GM03348 (cell line): ENCODE results near the gene RORB.
A peak's percentile ranks its signal among the peaks of the same experiment; 100 is the strongest.

Experiments
- DNase-seq: peaks from one replicate; pipeline ENCODE4 v3.0.0; 2012; ENCODE audit warnings: low spot score

RORB gene

DNA sequence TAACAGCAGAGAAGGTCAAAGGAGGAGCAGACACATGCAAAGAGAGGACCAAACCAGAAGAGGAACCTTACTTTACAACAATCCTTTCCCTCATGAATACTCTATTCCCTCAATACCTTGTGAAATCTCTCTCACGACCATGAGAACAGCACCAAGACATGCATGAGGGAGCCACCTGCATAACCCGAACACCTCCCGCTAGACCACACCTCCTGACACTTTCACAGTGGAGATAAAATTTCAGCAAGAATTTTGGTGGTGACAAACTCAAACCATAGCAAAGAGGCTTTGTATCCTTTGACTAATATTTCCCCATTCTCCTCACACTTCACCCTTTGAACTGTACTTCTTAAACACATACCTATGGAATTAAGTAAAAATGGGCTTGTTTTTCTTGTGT, 101.7 kb downstream of the RORB start:
- no peak for DNase-seq

DNA sequence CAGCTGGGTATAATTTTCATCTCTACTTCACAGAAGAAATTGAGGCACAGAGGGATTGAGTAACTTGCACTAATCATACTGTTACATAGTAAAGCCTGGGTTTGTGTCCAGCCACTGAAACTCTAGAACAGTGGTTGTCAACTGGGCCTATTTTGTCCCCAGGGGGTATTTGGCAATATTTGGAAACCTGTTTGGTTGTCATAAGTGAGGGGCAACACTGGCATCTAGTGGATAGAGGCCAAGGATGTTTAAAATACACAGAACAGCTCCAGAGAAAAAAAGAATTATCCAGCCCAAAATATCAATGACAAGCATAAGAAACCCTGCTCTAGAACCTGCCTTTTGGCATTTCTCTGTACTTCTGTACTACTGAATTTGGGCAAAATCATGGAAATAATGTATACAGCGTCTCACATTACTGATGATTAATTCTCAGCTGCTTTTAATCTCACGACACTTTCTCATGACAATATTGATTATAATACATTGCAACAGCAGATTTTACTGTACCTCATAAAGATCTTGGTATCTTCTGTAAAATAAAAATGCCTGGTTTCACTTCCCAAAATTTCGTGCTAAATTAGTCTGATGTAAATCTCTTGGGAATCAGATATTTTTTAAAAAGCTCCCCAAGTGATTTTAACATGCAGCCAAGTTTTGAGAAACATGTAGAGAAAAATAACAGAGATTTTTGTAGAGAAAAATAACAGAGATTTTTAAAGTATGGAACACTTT, 112.7 kb downstream of the RORB start:
- DNase-seq = no peak

DNA sequence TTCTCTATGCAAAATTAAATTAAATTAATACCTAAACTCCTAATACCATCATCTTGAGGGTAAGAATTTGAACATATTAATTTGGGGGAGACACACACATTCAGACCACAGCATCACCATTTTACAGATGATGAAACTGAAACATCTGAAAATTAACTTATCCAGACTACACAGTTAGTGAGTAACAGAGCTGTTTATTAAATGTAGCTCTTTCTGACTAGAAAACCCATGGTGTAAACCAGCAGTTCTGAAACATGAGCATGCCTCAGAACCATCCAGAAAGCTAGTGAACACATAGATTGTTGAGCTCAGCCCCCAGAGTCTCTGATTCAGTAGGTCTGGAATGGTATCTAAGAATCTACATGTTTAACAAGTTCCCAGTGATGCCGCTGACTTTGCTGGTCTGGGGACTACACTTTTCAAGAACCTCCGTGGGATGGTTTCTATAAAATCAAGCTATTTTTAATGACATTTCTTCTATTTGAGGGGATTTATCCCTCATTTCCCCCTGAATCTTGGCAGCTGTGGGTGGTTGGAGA, 113.5 kb downstream of the RORB start:
- no peak for DNase-seq

DNA sequence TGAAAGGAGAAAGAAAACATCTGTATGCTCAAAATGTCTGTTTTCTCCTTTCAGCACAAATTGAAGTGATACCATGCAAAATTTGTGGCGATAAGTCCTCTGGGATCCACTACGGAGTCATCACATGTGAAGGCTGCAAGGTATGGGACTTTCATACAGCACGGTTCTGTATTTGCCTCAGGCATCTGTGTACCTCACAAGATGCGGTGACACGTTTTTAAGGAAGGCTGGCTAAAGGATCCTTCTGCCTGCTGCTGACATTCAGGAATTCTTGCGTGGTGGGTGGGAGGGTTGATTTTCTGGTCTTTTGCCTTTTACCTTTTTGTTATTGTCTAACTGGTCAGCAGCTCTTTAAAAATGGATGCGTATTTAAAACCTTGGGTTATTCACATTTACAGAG, 133.1 kb downstream of the RORB start:
- no peak for DNase-seq

DNA sequence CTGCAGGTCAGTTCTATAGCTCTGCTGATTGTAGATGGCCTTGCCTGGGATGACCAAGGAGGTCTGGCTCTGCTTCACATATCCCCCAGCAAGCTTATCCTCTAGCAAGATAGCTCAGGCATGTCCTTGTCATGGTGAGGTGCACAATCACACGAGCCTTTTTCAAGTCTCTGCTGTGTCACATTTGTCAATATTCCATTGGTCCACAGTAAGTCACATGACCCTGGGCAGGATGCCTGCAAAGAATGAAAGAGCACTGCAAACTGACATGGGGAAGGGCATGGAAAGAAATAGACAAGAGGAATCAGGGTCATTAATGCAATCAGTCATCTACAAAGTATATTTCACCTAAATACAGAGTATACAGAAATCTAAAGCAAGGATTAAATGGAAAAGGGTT, 142.0 kb downstream of the RORB start:
- no peak for DNase-seq

- no peak for DNase-seq
Observed at GRCh38 chr9:74642376-74642775, 145.2 kb downstream of the RORB start.

DNA sequence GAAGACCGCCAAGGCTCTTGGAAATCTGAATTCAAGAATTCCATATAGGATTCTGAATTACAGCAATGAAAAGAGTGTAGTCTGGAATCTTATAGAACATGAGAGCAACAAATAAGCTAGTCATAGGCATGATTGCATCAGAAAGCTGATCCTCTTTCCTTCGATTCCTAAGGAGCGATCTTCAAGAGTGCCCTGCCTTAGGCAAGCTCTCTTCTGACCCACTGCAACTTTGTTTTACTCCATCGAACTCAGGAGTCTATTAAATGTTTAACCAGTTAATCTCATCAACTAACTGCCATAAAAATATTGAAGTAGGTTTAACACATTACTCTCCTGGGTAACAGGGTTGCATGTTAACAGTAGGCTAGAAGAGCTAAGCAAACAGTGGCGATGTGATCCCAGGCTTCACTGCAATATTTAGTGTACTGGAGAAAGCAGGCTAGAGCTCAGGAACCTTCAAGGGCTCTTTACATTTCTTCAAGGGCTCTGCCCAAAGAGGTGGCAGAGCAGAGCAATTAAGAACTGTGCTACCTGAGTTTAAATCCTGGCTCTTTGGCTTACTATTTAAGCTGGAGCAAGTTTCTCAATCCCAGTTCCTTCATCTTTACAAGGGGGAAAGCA, 146.3 kb downstream of the RORB start:
- no peak for DNase-seq

GRCh38 chr9:74644023-74644422, 146.9 kb downstream of the RORB start:
- DNase-seq = no peak

DNA sequence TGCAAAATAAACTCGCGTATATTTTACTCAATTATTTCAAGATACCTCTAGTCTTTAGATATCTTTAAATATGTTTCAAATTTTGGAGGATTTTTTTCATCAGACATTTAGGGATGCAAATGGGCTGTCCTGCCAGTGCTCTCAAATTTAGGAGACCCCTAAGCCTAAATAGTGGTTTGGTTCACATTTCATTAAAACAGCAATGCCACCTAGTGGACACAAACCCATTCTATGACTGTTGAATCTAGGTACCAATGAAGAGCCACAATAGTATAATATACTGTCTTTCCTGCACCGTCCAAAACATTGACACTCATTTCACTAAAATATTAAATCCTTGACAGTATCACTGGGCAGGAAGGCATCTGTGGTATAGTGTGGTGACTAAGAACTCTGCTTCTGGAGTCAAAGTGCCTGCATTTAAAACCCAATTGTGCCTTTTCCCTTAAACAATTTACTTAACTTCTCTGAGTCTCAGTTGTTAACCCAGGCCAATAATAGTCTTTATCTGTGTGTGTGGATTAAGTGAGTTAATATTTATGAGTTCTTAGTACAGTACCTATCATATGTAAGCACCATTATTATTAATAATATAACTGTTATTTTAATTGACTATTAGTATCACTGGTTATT, 148.0 kb downstream of the RORB start:
- DNase-seq = peak; percentile 19

GRCh38 chr9:74653410-74654080, 156.4 kb downstream of the RORB start:
- no peak for DNase-seq

DNA sequence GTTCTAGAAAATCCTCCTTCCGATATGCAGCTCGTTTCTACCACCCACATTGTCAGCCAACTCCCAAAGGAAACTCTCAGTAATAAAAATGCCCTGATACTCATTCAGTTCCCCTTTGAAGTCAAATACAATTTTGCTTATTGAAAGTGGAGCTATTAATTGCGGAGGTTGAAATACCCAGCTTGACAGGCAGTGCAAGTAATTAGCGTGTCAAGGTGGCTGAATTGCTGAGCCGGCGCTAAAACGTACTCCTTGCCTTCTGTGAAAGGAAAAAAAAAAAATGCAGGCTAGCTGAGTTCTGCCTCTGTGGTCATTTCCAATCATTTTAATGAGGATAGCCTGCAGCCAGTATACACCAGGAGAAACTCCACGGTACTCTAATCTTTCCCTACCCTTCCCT, 165.5 kb downstream of the RORB start:
- no peak for DNase-seq

- no peak for DNase-seq
Observed at GRCh38 chr9:74663439-74663838, 166.3 kb downstream of the RORB start.

DNA sequence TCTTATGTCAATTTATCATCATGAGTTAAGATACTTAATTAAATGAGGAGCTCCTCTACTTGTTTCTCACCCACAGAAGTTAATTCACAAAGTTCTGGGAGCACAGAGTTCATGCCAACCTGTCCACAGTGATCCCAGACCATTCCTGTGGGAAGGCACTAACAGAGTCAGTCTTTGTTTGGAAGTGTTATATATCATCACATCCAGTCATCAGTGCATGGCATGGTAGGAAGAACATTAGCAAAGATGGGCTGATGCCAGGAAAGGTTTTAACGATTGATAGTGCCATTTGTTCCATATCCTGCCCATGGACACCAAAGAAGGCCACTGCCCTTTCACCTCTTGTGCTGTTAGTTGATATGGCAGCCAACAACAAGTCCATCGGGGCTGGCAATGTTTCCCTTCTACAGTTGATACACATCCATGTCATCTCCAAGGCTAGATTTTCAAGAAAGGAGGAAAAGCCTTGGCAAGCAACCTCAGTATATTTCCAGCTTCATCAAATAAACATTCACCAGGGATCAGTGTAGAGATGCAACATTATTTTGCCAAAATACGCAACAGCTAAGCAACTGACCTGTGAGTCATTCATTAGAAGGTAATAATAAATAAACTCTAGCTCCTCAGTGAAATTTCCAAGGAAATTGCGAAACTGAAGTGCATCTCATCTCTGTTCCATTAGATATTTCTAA, 169.6 kb downstream of the RORB start:
- DNase-seq = no peak

GRCh38 chr9:74672237-74672636, 175.1 kb downstream of the RORB start:
- no peak for DNase-seq

- no peak for DNase-seq
Observed at GRCh38 chr9:74674077-74674476, 176.9 kb downstream of the RORB start.

DNA sequence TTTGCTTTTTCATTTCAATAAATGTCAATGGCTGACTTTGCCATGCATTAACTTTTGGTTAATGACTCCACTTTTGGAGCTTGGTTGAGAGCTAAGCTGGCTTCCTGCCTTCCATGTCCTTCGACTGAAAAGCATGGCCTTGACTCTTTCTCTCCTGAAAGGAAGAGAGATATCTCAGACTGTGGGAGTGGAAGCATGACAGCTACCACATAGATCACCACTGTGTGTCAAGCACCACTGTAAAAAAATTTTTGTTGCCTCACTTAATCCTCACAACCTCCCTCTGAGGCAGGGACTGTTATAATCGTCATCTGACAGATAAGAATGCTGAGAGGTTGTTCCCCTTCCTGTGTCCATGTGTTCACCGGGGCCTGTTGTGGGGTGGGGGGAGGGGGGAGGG, 184.8 kb downstream of the RORB start:
- DNase-seq = no peak

DNA sequence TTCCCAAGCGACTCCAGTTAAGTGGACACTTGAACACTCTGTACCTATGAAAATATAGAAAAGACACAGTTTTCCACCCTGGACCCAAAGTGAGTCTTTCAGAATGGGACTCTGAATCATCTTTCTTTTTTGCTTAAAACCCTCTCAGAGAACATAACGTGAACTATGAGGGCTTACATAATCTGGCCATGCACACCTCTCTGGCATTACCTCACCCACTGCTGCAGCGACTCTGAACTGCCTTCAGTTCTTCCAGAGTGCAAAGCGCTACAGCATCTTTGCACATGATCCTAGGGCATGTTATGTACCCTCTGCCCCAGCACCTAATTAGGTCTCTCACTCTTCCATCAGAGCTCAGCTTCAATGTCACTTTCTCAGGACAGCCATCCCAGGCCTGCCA, 186.2 kb downstream of the RORB start:
- no peak for DNase-seq

DNA sequence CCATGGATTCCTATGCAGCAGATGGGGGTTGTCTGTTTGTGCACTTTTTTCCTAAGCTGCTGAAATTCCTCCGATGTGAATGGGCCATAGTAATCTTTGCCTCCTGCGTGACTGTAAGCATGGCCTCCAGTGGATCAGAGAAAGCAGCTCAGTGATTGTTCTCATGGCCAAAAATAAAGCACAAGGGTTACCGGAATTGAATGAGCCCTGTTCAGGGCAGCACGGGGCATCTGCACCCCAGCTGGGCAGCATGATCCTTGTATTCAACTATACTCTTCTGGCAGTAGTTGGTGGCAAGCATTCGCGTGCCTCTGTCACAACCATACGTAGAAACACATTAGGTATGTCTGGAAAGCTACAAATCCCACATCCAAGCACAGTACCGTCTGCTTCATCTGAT, 193.9 kb downstream of the RORB start:
- no peak for DNase-seq

GRCh38 chr9:74696520-74696919, 199.4 kb downstream of the RORB start:
- no peak for DNase-seq

GRCh38 chr9:74697535-74697934, 200.4 kb downstream of the RORB start:
- DNase-seq = no peak

DNA sequence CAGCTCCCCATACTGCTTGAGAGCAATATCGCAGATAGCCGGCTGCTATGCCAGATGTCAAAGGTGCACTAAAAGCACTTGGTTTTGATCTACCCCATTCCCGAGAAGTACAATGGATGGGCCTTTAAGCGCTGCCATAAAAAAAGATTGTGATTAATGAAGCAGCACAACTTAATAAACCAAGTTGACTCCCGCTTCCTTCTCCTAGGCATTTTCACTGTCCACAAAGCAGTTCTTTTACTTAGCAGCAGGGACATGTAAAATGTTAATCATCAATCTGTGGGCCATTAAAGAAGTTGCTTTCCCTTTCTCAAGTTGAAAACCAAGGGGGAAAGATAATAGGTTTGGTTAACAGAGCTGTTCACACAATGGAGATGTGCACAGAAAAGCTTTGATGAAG, 214.2 kb downstream of the RORB start:
- no peak for DNase-seq

DNA sequence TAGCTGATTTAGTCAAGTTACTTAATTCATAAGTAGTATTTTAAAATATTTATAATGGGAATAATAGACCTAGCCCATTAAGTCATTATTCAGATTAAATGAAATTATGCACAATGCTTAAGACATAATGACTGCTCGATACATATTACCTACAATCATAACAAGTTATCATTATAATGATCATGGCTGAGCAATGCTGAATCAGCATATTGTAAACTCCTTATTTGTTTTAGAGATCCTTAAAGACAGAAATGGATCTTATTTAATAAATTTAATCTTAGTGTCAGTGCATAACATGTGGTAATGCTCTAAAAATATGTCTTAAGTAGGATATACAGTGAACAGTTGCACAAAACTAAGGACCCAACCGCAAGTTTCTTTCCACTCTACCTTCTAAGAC, 221.6 kb downstream of the RORB start:
- no peak for DNase-seq
